ENCODE data around the gene OSBP2. TPM values are rescaled to one million over a fixed set of nuclear protein-coding genes. Genes with fewer than 3 reads are reported as not detected.

The OSBP2 gene
- total RNA-seq, 2 experiments from 2014 or later = 2.3 to 2.9 TPM

GRCh38 chr22:30749849-30750248 lies 55.2 kb downstream of the OSBP2 start:
- Mint-ChIP-seq H3K9me3 (peaks cover 7% of the 10 kb centered on the region), H3K36me3 (peaks cover 1% of the 10 kb centered on the region), H3K27ac (no peak overlapping the region), H3K4me1 (ENCODE audit: low read depth) (peaks cover 16% of the 10 kb centered on the region), H3K27me3 (no peaks in the 10 kb centered on the region), H3K4me3 (no peak overlapping the region)
- intact Hi-C loops (cut with micrococcal nuclease) = no loop called here
- CTCF ChIA-PET = interaction anchor here (1.9 kb wide), 1 partner anchor 115 kb away, joined by 12 read pairs; the partner anchor contains the start of gene SLC35E4
- no peak for DNase-seq
- POLR2A ChIA-PET = no interaction called here

GRCh38 chr22:30751529-30751928 lies 56.9 kb downstream of the OSBP2 start:
- ChIA-PET CTCF (interaction anchor here (7.1 kb wide), 1 partner anchor 117 kb away, joined by 266 read pairs; the partner anchor contains the start of gene SLC35E4), POLR2A (no interaction called here)
- DNase-seq = no peak
- no peaks in the 10 kb centered on the region for H3K27me3 Mint-ChIP-seq
- peaks cover 6% of the 10 kb centered on the region for H3K4me1 Mint-ChIP-seq (ENCODE audit: low read depth)
- peaks cover 1% of the 10 kb centered on the region for H3K36me3 Mint-ChIP-seq
- H3K27ac Mint-ChIP-seq = no peak overlapping the region
- H3K4me3 Mint-ChIP-seq = no peak overlapping the region
- peaks cover 7% of the 10 kb centered on the region for H3K9me3 Mint-ChIP-seq
- intact Hi-C loops (cut with micrococcal nuclease) = no loop called here

DNA sequence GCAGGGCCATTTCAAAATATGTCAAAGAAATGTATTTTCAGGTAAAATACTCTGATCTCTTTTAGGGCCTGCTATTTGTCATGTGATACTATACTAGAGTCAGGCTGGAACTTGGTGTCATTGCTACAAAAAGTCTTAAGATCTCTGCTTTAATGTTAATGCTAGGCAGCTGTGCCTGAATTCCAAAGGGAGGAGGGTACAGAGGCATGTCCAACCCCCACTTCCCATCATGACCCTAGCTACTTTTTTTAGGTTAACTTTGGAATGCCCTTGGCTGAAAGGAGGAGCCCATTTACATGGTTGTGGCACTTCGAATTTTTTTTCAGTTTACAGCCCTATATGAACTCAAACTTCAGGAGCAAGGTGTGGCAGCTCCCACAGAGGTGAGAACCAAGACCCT lies 58.1 kb downstream of the OSBP2 start:
- DNase-seq = no peak
- no peak overlapping the region for H3K4me3 Mint-ChIP-seq
- peaks cover 7% of the 10 kb centered on the region for H3K9me3 Mint-ChIP-seq
- H3K36me3 Mint-ChIP-seq = peaks cover 1% of the 10 kb centered on the region
- CTCF ChIA-PET = interaction anchor here (0.7 to 7.1 kb wide), 5 partner anchors 9 to 1770 kb away, joined by 3 to 266 read pairs (median 3); partner anchors contain the start of gene SLC35E4
- intact Hi-C loops (cut with micrococcal nuclease) = no loop called here
- H3K4me1 Mint-ChIP-seq (ENCODE audit: low read depth) = no peaks in the 10 kb centered on the region
- POLR2A ChIA-PET = interaction anchor here (0.6 kb wide), 2 partner anchors 45 to 355 kb away, joined by 3 to 4 read pairs; no protein-coding TSS in a partner anchor
- no peaks in the 10 kb centered on the region for H3K27me3 Mint-ChIP-seq
- no peak overlapping the region for H3K27ac Mint-ChIP-seq

- ChIA-PET POLR2A (interaction anchor here (2.4 kb wide), 1 partner anchor 119 kb away, joined by 17 read pairs; the partner anchor contains the start of gene SLC35E4), CTCF (interaction anchor here (0.7 to 7.1 kb wide), 9 partner anchors 8 to 331 kb away, joined by 3 to 266 read pairs (median 5); partner anchors contain the start of gene SLC35E4)
- H3K36me3 Mint-ChIP-seq = peaks cover 1% of the 10 kb centered on the region
- intact Hi-C loops (cut with micrococcal nuclease) = no loop called here
- H3K4me3 Mint-ChIP-seq = no peak overlapping the region
- H3K4me1 Mint-ChIP-seq (ENCODE audit: low read depth) = no peaks in the 10 kb centered on the region
- H3K27me3 Mint-ChIP-seq = no peaks in the 10 kb centered on the region
- no peak for DNase-seq
- peaks cover 7% of the 10 kb centered on the region for H3K9me3 Mint-ChIP-seq
- no peak overlapping the region for H3K27ac Mint-ChIP-seq
Measured at GRCh38 chr22:30753701-30754100, 59.0 kb downstream of the OSBP2 start.

DNA sequence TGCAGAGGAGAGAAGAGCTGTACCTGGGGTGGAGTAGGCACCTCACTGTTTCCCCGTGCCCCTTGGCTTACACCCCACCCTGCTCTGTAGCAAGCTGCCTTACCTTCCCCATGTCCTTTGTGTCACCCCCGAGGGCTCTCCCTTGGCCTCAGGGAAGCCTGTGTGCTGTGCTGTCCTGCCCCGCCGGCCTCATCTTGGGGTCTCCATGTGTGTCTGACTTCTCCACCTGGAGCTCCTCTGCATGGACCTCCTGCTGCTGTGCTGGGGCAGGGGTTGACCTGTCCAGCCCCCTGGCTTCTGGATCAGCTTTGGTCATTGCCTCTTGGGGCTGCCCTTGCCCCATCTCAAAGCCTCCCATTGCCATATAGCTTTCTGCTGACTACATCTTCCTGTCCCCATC lies 59.8 kb downstream of the OSBP2 start:
- no peak overlapping the region for H3K4me3 Mint-ChIP-seq
- intact Hi-C loops (cut with micrococcal nuclease) = no loop called here
- H3K4me1 Mint-ChIP-seq (ENCODE audit: low read depth) = no peaks in the 10 kb centered on the region
- no peaks in the 10 kb centered on the region for H3K27me3 Mint-ChIP-seq
- DNase-seq = no peak
- peaks cover 7% of the 10 kb centered on the region for H3K9me3 Mint-ChIP-seq
- POLR2A ChIA-PET = interaction anchor here (2.4 kb wide), 1 partner anchor 119 kb away, joined by 17 read pairs; the partner anchor contains the start of gene SLC35E4
- no peak overlapping the region for H3K27ac Mint-ChIP-seq
- peaks cover 1% of the 10 kb centered on the region for H3K36me3 Mint-ChIP-seq
- CTCF ChIA-PET = interaction anchor here (0.8 to 7.1 kb wide), 31 partner anchors 8 to 330 kb away, joined by 3 to 266 read pairs (median 5); partner anchors contain the start of genes DUSP18, PES1, SLC35E4 and TCN2

GRCh38 chr22:30754971-30755758 lies 60.5 kb downstream of the OSBP2 start:
- peak; percentile 77 for DNase-seq
- Mint-ChIP-seq H3K4me1 (ENCODE audit: low read depth) (no peaks in the 10 kb centered on the region), H3K9me3 (peaks cover 7% of the 10 kb centered on the region), H3K36me3 (peaks cover 1% of the 10 kb centered on the region), H3K27ac (no peak overlapping the region), H3K27me3 (no peaks in the 10 kb centered on the region), H3K4me3 (no peak overlapping the region)
- ChIA-PET POLR2A (interaction anchor here (0.8 to 2.4 kb wide), 2 partner anchors 14 to 120 kb away, joined by 3 to 17 read pairs; partner anchors contain the start of gene SLC35E4), CTCF (interaction anchor here (0.6 to 7.1 kb wide), 35 partner anchors 9 to 329 kb away, joined by 3 to 266 read pairs (median 5); partner anchors contain the start of genes DUSP18, OSBP2, PES1 and SLC35E4)
- intact Hi-C loops (cut with micrococcal nuclease) = loop anchor here (1.0 kb wide), 1 partner anchor 121 kb away; no protein-coding TSS in a partner anchor

DNA sequence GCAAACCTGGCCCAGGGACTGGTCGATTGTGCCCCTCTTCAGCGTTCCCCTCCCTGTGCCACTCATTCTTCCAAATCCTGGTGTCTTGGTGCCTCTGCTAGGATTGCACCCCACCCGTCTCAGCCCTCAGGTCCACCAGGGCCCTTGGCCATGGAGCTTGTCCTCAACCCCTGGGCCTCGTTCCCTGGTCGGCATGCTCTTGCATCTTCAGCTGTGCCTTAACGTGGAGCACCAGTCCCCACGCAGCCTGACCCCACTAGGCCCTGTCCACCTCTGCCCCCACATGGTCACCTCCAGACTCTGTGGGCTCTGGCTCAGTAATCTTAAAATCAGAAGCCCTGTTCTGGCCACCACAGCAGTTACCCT lies 61.1 kb downstream of the OSBP2 start:
- H3K36me3 Mint-ChIP-seq = peaks cover 1% of the 10 kb centered on the region
- CTCF ChIA-PET = interaction anchor here (1.0 to 7.1 kb wide), 25 partner anchors 8 to 170 kb away, joined by 3 to 266 read pairs (median 6); partner anchors contain the start of genes DUSP18, OSBP2, PES1 and SLC35E4
- POLR2A ChIA-PET = interaction anchor here (0.8 to 2.4 kb wide), 2 partner anchors 15 to 121 kb away, joined by 3 to 17 read pairs; partner anchors contain the start of gene SLC35E4
- no peaks in the 10 kb centered on the region for H3K4me1 Mint-ChIP-seq (ENCODE audit: low read depth)
- intact Hi-C loops (cut with micrococcal nuclease) = loop anchor here (1.0 kb wide), 1 partner anchor 121 kb away; no protein-coding TSS in a partner anchor
- H3K9me3 Mint-ChIP-seq = peaks cover 7% of the 10 kb centered on the region
- H3K27me3 Mint-ChIP-seq = no peaks in the 10 kb centered on the region
- H3K4me3 Mint-ChIP-seq = no peak overlapping the region
- no peak overlapping the region for H3K27ac Mint-ChIP-seq
- no peak for DNase-seq

- POLR2A ChIA-PET = no interaction called here
- no peaks in the 10 kb centered on the region for H3K27me3 Mint-ChIP-seq
- H3K4me1 Mint-ChIP-seq (ENCODE audit: low read depth) = no peaks in the 10 kb centered on the region
- DNase-seq = peak; percentile 66
- intact Hi-C loops (cut with micrococcal nuclease) = loop anchor here (1.0 kb wide), 2 partner anchors 156 to 320 kb away; no protein-coding TSS in a partner anchor
- no peak overlapping the region for H3K4me3 Mint-ChIP-seq
- CTCF ChIA-PET = interaction anchor here (0.6 to 6.6 kb wide), 16 partner anchors 8 to 827 kb away, joined by 3 to 60 read pairs (median 4); partner anchors contain the start of gene SLC35E4
- no peaks in the 10 kb centered on the region for H3K9me3 Mint-ChIP-seq
- no peak overlapping the region for H3K27ac Mint-ChIP-seq
- H3K36me3 Mint-ChIP-seq = no peaks in the 10 kb centered on the region
Measured at GRCh38 chr22:30763815-30764673, 69.4 kb downstream of the OSBP2 start.

DNA sequence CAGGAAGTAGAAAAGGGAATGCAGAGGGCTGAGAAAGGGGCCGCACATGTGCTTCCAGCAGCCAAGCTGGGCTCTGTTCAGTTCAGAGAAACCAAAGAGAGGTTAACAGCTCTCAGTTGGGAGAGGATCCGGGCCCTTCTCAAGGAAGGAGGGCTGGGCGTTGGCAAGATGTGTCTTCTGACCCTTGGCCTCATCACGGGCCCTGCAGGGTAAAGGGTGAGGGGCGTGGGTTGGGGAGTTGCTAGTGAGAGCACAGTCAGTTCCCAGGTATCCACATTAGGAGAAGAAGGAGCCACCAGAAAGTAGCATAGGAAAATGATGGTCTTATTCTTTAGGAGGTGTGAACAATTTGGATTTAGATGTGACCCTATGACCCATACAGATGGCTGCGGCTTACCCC lies 73.0 kb downstream of the OSBP2 start:
- H3K4me3 Mint-ChIP-seq = no peak overlapping the region
- no peaks in the 10 kb centered on the region for H3K9me3 Mint-ChIP-seq
- H3K27me3 Mint-ChIP-seq = no peaks in the 10 kb centered on the region
- no peak overlapping the region for H3K27ac Mint-ChIP-seq
- H3K36me3 Mint-ChIP-seq = no peaks in the 10 kb centered on the region
- H3K4me1 Mint-ChIP-seq (ENCODE audit: low read depth) = no peaks in the 10 kb centered on the region
- intact Hi-C loops (cut with micrococcal nuclease) = no loop called here
- no peak for DNase-seq
- CTCF ChIA-PET = interaction anchor here (1.2 kb wide), 1 partner anchor 13 kb away, joined by 5 read pairs; no protein-coding TSS in a partner anchor
- POLR2A ChIA-PET = no interaction called here

DNA sequence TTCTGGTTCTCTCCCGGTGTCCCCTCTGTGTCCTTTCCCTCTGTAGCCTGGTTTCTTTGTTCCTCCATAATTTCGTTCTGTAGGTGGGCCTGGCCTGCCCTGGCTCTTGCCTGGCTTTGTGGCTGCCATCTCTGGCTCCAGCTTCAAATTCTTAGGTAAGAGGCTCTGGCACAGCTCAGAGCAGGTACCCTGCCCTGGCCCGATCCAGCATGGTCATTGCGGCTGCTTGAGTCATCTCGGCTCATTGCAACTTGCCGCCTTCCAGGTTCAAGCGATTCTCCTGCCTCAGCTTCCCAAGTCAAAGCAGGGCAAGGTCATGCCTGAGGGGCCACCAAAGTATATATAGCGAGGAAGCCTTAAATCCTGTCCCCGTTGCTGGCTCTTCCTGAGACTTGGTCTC lies 76.0 kb downstream of the OSBP2 start:
- Mint-ChIP-seq H3K27me3 (no peaks in the 10 kb centered on the region), H3K27ac (no peak overlapping the region), H3K9me3 (no peaks in the 10 kb centered on the region), H3K36me3 (no peaks in the 10 kb centered on the region), H3K4me3 (no peak overlapping the region), H3K4me1 (ENCODE audit: low read depth) (no peaks in the 10 kb centered on the region)
- intact Hi-C loops (cut with micrococcal nuclease) = no loop called here
- no peak for DNase-seq
- ChIA-PET CTCF (no interaction called here), POLR2A (no interaction called here)

- no peak for DNase-seq
- no peaks in the 10 kb centered on the region for H3K36me3 Mint-ChIP-seq
- H3K4me1 Mint-ChIP-seq (ENCODE audit: low read depth) = no peaks in the 10 kb centered on the region
- no peaks in the 10 kb centered on the region for H3K9me3 Mint-ChIP-seq
- H3K4me3 Mint-ChIP-seq = no peak overlapping the region
- CTCF ChIA-PET = no interaction called here
- H3K27me3 Mint-ChIP-seq = no peaks in the 10 kb centered on the region
- H3K27ac Mint-ChIP-seq = no peak overlapping the region
- POLR2A ChIA-PET = no interaction called here
- intact Hi-C loops (cut with micrococcal nuclease) = no loop called here
Measured at GRCh38 chr22:30773919-30774318, 79.2 kb downstream of the OSBP2 start.
